Head of caudate nucleus (tissue), 42 donors: Measurements from ENCODE around the gene NAA30.

Experiments
- DNase-seq, 42 donors: peaks; one replicate each; pipeline versions ENCODE4 v3.0.0 to v3.0.0-alpha.2; 2020 to 2021; ENCODE audit warnings: mixed read lengths in 7 of 42
- intact Hi-C: fragments of 100-400 bp; cut with DNase I; formaldehyde crosslinking; loops from one replicate; pipeline ENCODE4 v1.15.0; 2022

Gene NAA30

GRCh38 chr14:57464008-57464730 is 73.8 kb downstream of the NAA30 start:
- intact Hi-C loops = no loop called here
- no peak for DNase-seq
